NCI-H345 treated with DMSO at 0.1 percent for 48 hours (cell line): ENCODE results near the gene KLHDC2.
A peak's percentile ranks its signal among the peaks of the same experiment; 100 is the strongest.
"Not testable (repeated sequence)": the region's sequence is repeated elsewhere in the genome, so short reads cannot be mapped to it uniquely, and the experiment has no call there.

Source experiments
- DNase-seq: peaks from one replicate; lab custom pipeline; 2025; ENCODE audit not compliant: unreplicated experiment; lab: John Stamatoyannopoulos, UW

Gene KLHDC2, protein sequence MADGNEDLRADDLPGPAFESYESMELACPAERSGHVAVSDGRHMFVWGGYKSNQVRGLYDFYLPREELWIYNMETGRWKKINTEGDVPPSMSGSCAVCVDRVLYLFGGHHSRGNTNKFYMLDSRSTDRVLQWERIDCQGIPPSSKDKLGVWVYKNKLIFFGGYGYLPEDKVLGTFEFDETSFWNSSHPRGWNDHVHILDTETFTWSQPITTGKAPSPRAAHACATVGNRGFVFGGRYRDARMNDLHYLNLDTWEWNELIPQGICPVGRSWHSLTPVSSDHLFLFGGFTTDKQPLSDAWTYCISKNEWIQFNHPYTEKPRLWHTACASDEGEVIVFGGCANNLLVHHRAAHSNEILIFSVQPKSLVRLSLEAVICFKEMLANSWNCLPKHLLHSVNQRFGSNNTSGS

DNA sequence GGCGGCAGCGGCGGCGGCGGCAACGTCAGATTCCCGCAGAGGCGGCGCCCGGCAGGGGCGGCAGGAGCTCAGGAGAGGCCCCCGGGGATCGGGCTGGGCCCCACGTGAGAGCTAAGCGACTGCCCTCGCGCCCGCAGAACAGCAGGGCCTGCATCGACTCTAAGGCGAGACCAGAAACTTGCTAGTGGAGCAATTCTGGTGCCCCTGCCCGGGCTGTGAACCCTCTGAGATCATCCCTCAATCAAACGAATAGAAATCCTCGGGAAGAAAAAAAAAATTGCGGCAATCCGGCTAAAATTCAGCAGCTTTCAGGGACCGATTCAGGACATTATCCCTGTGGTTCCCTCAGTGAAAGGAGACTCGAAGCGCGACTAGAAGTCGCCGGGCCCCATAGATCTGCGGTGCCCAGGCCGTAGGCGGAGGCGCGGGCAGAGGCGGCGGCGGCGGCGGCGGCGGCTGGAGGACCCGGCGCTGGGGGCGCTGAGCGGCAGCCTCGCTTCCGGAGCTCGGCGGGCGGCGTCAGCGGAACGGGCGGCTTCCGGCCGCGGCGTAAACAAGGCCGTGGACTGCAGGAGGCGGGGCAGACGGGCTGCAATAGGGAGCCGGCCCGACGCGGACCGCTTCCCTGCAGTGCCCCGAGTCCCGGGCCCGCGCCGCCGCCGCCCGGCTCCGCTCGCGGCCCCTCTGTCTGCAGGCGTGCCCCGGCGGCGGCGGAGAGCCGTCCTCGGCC lies at the start of gene KLHDC2:
KLHDC2 (plus strand) TSS at position 583 of the 730 bp plus-strand sequence. CDS start 316 bp downstream, outside the sequence.
- peak; percentile 63 for DNase-seq

DNA sequence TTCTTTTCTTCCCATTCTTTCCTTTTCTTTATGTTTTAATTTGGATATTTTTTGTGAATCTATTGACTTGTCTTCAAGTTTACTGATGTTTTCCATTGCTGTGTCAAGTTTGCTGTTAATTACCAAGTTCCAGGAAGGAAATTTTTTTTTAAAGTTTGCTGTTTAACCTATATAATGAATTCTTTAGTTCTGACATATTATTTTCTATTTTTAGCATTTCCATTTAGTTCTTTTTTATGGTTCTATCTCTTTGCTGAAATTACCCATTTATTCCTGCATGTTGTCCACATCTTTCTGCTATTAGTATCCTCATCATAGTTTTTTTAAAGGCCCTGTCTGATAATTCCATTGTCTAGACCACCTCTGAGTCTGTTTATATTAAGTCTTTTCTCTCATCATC lies 47.2 kb upstream of the KLHDC2 start:
- no peak for DNase-seq

DNA sequence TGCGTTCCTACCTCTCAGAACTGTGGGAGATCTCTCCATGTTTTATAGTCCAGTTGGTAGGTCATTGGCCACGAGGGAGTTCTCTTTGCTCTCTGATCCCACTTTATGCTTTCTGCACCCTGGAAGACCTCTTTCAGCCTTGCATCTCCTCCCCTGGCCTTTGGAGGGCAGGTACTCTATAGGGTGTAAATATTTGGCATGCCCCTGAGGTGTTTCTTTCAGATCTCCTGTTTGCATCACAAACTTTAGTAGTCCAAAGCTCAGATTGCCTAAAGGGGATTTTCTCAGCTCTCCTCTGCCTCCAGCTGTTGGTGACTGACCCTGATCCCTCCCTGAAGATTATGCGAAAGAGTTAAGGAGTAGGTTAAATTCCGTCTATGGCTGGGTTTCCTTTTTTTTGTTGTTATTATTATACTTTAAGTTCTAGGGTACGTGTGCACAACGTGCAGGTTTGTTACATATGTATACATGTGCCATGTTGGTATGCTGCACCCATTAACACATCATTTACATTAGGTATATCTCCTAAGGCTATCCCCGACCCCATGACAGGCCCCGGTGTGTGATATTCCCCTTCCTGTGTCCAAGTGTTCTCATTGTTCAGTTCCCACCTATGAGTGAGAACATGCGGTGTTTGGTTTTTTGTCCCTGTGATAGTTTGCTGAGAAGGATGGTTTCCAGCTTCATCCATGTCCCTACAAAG lies 46.1 kb upstream of the KLHDC2 start:
- not testable (repeated sequence) for DNase-seq

DNA sequence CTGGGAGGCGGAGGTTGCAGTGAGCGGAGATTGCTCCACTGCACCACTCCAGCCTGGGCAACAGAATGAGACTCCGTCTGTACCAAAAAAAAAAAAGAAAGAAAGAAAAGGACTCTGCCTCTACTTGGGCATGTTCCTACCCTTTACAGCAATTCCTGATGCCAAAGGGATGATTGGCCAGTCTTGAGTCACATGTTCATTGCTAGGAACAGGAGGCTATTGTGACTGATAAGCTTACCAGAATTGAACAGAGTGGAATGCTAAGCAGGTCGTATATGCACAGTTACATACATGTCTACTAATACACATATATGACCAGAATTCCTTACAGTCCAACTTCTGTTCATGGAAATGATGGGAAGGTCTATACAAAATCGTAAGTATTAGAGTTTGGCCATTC lies 40.8 kb upstream of the KLHDC2 start:
- no peak for DNase-seq

DNA sequence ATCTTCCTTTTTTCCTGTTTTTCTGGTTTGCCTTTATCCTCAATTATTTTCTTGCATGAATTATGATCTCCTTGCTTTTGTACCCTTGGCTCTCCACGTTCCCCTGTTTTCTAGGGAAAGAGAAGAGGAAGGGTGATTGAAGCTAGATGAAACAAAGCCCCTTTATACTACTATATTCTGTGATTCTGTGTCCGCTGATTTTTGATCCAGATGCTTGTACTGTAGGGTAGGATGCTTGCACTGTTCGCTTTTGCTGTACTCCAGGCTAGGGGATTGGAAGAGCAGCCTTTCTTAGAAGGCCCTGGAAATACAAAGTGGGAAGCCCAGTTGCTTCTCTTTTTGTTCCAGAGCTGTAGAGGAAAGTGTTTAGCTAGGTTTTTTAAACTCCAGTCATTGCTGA lies 35.1 kb upstream of the KLHDC2 start:
- DNase-seq = no peak

DNA sequence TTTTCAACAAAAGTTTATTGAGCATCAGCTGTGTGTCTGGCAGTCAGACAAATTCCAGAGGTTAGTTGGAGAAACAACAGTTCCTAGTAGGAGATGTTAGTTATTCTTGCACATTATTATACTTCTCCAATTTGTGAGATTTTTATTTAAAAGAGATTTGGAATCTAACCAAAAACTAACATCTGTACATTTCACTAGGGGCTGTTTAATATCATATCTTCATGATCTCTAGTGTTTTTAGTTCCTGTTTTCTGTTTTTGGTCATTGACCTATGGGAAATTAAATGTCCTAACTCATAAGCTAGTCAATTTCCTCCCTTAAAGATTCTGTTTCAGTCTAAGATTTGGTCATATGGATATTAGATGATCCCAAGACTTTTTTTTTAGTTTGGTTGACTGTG lies 34.1 kb upstream of the KLHDC2 start:
- DNase-seq = no peak

DNA sequence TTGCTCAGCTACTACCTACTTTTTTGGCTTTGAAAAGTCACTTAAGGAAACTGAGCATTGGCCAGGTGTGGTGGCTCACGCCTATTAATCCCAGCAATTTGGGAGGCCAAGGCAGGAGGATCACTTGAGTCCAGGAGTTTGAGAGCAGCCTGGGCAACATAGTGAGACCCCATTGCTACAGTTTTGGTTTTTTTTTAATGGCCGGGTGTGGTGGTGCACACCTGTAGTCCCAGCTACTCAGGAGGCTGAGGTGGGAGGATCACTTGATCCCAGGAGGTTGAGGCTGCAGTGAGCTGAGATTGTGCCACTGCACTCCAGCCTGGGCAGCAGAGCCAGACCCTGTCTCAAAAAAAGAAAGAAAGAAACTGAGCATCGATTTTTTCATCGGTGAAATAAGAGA lies 32.3 kb upstream of the KLHDC2 start:
- DNase-seq = not testable (repeated sequence)

DNA sequence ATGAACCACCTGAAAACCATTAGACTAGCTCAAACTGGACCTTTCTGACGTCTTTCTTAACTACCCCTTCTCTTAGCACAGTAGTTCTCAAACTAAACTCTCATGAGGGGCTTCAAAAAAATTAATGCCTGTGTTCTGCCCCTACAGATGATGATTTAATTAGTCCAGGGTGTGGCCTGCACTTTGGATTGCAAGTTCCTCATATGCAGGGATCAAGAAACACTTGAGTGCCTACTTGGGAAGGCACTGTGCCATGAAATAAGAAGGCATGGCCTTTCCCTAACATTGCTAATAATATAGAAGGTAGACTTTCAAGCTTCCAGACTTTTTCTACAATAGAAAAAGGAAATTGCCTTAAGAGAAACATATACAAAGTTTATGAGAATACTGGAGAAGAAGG lies 22.8 kb upstream of the KLHDC2 start:
- DNase-seq = no peak

DNA sequence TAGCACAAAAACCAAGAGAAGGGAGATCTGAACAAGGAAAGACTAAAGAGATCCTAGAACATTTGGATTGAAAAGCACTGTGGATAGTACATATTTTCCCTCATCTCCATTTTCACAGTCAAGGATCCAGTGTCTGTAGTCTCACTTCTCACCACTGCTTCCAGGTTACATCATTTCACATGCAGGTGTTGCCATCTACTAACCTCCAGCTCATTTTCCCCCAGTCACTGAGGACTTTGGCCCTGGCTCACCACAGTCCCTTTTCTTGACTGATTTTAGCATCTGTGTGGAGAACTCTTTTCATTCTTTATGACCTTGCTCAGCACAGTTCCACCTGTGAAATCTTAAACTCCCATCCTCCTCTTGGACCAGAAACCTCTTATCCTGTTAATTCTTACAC lies 21.5 kb upstream of the KLHDC2 start:
- DNase-seq = not testable (repeated sequence)

DNA sequence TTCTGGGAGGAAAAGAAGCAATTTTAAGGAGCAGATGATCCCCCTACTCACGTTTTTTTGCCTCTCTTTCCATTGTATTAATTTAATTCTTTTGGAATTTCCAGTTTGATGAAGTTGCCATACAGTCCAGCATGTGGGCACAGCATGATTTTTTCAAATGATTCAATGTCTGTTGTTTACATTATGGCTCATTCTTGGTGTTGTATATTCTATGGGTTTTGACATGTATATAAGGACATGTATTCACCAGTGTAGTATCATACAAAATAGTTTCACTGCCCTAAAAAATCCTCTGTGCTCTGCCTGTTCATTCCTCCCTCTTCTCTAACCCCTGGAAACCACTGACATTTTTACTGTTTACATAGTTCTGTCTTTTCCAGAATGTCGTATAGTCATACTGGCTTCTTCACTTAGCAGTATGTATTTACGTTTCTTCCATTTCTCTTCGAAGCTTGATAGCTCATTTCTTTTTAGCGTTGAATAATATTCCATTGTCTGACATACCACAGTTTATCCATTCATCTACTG lies 13.3 kb upstream of the KLHDC2 start:
- DNase-seq = no peak

DNA sequence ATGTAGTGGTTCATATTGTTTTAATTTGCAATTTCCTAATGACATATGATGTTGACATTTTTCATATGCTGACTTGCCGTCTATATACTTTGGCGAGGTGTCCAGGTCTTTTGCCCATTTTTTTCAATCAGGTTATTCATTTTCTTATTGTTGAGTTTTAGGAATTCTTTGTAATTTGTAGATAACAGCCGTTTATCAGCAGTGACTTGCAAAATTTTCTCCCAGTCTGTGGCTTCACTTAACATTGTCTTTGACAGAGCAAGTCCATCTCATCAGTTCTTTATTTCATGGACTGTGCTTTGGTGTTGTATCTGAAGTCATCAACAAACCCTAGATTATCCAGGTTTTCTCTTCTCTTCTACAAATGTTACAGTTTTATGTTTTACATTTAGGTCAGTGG lies 12.6 kb upstream of the KLHDC2 start:
- DNase-seq = no peak

DNA sequence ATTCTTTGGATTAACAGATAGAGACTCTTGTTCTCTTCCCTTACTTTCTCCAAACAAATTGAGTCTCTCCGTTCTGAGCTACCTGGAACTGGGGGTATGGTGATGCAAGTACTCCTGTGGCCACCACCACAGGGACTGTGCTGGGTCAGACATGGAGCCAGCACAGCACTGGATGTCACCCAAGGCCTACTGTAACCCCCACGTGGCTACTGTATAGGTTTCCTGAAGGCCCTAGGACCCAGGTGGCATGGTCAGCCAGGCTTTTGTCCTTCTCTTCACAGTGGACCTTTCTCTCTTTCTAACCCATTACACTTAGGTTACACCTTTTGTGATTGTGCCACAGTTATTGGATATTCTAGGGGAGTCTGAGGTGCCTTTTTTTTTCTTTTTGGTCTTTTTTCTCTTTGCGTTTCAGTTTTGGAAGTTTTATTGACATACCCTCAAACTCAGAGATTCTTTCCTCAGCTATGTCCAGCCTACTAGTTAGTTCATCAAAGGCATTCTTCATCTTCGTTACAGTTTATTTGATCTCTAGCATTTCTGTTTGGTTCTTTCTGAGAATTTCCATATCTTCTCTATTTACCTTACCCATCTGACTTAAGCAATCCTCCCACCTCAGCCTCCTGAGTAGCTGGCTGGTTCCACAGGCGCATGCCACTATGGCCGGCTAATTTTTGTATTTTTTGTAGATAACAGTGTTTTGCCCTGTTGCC lies 6.0 kb upstream of the KLHDC2 start:
- no peak for DNase-seq

DNA sequence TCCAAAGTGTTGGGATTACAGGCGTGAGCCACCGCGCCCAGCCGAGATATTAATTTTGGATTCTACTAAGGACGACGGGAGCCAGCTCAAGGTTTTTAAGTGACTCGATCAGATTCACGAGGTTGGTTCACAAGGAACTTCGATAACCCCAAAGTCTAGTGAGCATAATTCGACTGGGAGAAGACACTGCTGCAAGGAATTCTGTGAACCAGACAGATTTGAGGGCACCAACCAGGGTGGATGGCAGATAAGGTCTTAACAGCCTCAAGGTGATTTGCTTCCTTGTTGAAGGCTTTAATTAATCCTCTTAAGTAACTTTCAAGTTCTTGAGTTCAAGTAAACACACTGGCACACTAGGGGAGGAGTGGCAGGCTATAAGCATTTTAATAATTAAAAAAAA lies 1.1 kb upstream of the KLHDC2 start:
- peak; percentile 8 for DNase-seq

DNA sequence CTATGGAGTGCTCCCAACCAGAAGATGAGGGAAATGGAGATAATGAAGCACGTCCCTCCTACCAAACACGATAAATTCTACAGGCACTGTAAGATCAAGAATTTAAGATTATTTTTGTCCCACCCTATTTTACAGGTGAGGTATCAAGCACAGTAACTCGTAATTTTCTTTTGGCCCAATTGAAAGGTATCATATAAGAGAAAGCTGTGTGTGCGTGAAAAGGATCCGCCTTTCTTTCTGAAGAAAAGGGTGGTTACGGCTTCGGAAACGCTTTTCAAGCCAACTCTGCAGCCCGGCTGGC lies 733 bp upstream of the KLHDC2 start:
- no peak for DNase-seq

DNA sequence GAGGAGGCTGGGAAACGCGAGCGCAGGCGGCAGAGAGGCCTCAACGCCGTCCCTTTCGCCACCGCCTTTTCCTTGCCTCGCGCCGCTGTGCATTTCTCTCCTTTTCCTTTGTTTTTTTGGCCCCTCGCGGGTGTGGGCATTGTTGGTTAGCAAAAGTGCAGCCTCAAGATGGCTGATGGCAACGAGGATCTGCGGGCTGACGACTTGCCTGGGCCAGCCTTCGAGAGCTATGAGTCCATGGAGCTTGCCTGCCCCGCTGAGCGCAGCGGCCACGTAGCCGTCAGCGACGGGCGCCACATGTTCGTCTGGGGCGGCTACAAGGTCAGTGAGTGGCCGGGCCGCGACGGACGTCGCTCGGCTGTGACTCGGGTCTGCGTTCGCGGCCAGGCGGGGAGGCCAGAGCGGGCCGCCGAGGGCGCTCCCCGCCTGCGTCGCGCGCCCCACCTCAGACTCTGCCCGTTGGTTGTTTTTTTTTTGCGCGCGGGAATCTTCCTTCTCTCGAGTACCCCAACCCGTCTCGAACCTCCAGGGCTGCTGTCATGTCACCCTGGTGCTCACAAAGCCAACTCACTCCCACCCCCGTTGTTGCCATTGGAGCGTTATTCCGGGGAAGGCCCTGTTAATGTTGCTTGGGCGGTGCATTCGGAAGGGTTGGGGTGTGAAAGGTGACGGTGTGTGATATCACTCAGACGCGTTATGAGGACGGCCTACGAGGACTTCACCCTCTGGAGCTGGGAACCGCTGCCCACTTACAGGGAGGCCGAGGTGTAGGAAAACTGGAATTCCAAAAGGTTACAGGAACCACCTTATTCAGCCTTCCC lies 558 bp downstream of the KLHDC2 start:
- peak; percentile 12 for DNase-seq

DNA sequence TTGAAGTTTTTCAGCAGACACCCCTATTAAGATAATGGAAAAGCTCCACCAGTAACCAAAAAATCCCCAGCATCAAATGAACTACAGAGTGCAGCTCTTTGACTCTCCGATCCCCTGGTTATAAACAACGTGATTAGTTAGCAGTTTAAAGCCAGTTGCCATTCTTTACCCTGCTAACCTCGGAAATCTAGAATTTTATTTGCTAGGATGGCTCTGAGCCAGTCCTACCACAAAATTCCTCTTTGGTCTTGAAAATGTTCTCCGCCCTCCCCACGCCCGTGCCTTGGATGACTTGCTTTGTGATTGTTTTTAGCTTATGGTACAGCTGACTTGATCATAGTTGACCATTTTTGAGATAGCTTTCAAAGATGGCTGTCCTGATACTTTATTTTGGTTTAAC lies 1.2 kb downstream of the KLHDC2 start:
- no peak for DNase-seq

DNA sequence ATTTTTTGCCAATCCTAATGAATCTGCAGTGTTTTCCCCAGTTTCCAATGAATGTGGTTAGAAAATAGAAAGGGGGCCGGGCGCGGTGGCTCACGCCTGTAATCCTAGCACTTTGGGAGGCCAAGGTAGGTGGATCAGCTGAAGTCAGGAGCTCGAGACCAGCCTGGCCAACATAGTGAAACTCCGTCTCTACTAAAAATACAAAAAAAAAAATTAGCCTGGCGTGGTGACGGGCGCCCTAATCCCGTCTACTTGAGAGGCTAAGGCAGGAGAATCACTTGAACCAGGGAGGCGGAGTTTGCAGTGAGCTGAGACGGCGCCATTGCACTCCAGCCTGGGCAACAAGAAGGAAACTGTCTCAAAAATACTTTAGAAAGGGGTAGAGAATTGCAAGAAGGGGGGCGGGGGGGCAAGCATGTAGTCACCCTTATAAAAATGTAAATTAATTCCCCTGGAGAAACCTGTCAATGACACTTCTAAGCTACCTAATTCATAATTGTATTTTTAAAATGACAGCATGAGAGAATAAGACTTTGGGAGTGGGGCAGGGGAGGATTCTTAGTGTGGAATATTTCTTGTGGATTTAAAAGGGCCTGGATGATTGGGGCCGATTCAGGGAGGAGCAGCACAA lies 1.7 kb downstream of the KLHDC2 start:
- no peak for DNase-seq

DNA sequence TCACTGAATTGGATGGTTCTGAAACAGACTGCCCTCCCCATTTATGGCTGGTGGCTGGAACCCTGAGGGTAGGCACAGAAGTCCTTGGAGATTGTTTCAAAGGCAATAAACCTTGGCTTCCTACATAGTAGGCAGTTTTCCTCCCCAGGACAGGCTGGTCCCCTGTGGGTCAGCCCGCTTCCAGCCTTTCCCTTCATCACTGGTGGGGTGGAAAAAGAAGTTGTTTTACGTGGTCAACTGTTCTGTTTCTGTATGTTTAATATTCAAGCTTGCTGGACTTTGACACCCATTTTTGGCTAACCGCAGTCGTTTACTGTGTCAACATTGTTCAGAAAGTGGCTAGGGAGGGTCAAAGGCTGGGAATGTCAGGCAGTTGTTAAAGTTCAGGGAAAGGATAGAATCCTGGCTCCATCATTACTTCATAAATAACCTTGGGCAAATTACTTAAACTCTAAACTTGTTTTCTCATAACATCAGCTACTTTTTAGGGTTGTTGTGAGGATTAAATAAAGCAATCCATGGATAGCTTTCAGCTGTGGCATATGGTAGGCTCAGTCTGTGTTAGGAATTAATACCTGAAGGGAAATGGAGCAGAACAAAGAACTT lies 2.4 kb downstream of the KLHDC2 start:
- DNase-seq = no peak

DNA sequence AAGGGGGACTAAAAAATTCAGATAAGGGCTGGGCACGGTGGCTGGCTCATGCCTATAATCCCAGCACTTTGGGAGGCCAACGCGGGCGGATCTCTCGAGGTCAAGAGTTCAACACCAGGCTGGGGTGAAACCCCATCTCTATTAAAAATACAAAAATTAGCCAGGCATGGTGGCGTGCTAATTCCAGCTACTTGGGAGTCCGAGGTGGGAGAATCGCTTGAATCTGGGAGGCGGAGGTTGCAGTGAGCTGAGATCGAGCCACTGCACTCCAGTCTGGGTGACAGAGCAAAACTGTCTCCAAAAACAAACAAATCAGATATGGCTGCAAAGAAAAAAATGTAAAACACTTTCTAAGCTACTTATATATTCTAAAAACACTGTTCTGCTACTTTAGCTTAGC lies 3.7 kb downstream of the KLHDC2 start:
- not testable (repeated sequence) for DNase-seq
